ENCODE data around the gene DUSP1. TPM values are rescaled to one million over a fixed set of nuclear protein-coding genes. Genes with fewer than 3 reads are reported as not detected.
A peak's percentile ranks its signal among the peaks of the same experiment; 100 is the strongest.

Gene DUSP1
- total RNA-seq, 1 donor from 2014 or later: 25.3 TPM

GRCh38 chr5:172751761-172752510 lies 19.1 kb downstream of the DUSP1 start:
- no peak for TF ChIP-seq CTCF (IDR thresholded peaks at IDR 0.05; ENCODE audit: unreplicated experiment)
- H3K27me3 Mint-ChIP-seq (ENCODE audit: unreplicated experiment): peaks cover 8% of the 10 kb centered on the region
- no peaks in the 10 kb centered on the region for H3K9me3 Mint-ChIP-seq (ENCODE audit: unreplicated experiment)
- H3K4me3 Mint-ChIP-seq (ENCODE audit: unreplicated experiment): no peak overlapping the region
- no peaks in the 10 kb centered on the region for H3K36me3 Mint-ChIP-seq (ENCODE audit: low read depth, unreplicated experiment)
- peaks cover 12% of the 10 kb centered on the region for H3K4me1 Mint-ChIP-seq (ENCODE audit: unreplicated experiment)
- no peak for DNase-seq (ENCODE audit: low spot score)
- H3K27ac Mint-ChIP-seq (ENCODE audit: unreplicated experiment): peak overlapping the region; percentile 16

- DNase-seq (ENCODE audit: low spot score): no peak
- Mint-ChIP-seq H3K27ac (ENCODE audit: unreplicated experiment) (peak overlapping the region; percentile 36), H3K27me3 (ENCODE audit: unreplicated experiment) (peaks cover 3% of the 10 kb centered on the region), H3K4me3 (ENCODE audit: unreplicated experiment) (no peak overlapping the region), H3K4me1 (ENCODE audit: unreplicated experiment) (peaks cover 12% of the 10 kb centered on the region), H3K36me3 (ENCODE audit: low read depth, unreplicated experiment) (no peaks in the 10 kb centered on the region), H3K9me3 (ENCODE audit: unreplicated experiment) (no peaks in the 10 kb centered on the region)
- no peak for TF ChIP-seq CTCF (IDR thresholded peaks at IDR 0.05; ENCODE audit: unreplicated experiment)
Measured at GRCh38 chr5:172749881-172750633, 20.9 kb downstream of the DUSP1 start.

GRCh38 chr5:172749076-172749475 lies 21.9 kb downstream of the DUSP1 start:
- peaks cover 6% of the 10 kb centered on the region for H3K27me3 Mint-ChIP-seq (ENCODE audit: unreplicated experiment)
- H3K9me3 Mint-ChIP-seq (ENCODE audit: unreplicated experiment): no peaks in the 10 kb centered on the region
- TF ChIP-seq CTCF (IDR thresholded peaks at IDR 0.05; ENCODE audit: unreplicated experiment): no peak
- H3K27ac Mint-ChIP-seq (ENCODE audit: unreplicated experiment): no peak overlapping the region
- no peak for DNase-seq (ENCODE audit: low spot score)
- peaks cover 12% of the 10 kb centered on the region for H3K4me1 Mint-ChIP-seq (ENCODE audit: unreplicated experiment)
- H3K36me3 Mint-ChIP-seq (ENCODE audit: low read depth, unreplicated experiment): no peaks in the 10 kb centered on the region
- H3K4me3 Mint-ChIP-seq (ENCODE audit: unreplicated experiment): no peak overlapping the region

GRCh38 chr5:172748341-172748843 lies 22.6 kb downstream of the DUSP1 start:
- TF ChIP-seq CTCF (IDR thresholded peaks at IDR 0.05; ENCODE audit: unreplicated experiment): no peak
- peaks cover 6% of the 10 kb centered on the region for H3K27me3 Mint-ChIP-seq (ENCODE audit: unreplicated experiment)
- no peak overlapping the region for H3K4me3 Mint-ChIP-seq (ENCODE audit: unreplicated experiment)
- H3K27ac Mint-ChIP-seq (ENCODE audit: unreplicated experiment): peak overlapping the region; percentile 24
- peak; percentile 47 for DNase-seq (ENCODE audit: low spot score)
- H3K36me3 Mint-ChIP-seq (ENCODE audit: low read depth, unreplicated experiment): no peaks in the 10 kb centered on the region
- H3K9me3 Mint-ChIP-seq (ENCODE audit: unreplicated experiment): no peaks in the 10 kb centered on the region
- peaks cover 12% of the 10 kb centered on the region for H3K4me1 Mint-ChIP-seq (ENCODE audit: unreplicated experiment)

GRCh38 chr5:172747471-172747870 lies 23.5 kb downstream of the DUSP1 start:
- no peak for TF ChIP-seq CTCF (IDR thresholded peaks at IDR 0.05; ENCODE audit: unreplicated experiment)
- H3K4me1 Mint-ChIP-seq (ENCODE audit: unreplicated experiment): peaks cover 12% of the 10 kb centered on the region
- no peaks in the 10 kb centered on the region for H3K36me3 Mint-ChIP-seq (ENCODE audit: low read depth, unreplicated experiment)
- no peak for DNase-seq (ENCODE audit: low spot score)
- no peaks in the 10 kb centered on the region for H3K9me3 Mint-ChIP-seq (ENCODE audit: unreplicated experiment)
- peaks cover 6% of the 10 kb centered on the region for H3K27me3 Mint-ChIP-seq (ENCODE audit: unreplicated experiment)
- H3K27ac Mint-ChIP-seq (ENCODE audit: unreplicated experiment): no peak overlapping the region
- no peak overlapping the region for H3K4me3 Mint-ChIP-seq (ENCODE audit: unreplicated experiment)

Measured in endothelial cell (in vitro differentiated cells).